Nucleus accumbens (tissue), 56 donors: ENCODE data around the gene UBR3.

ENCODE experiments used
- DNase-seq, 56 donors: peaks; one replicate each; lab custom pipeline; 2025; lab: John Stamatoyannopoulos, UW

Gene UBR3

GRCh38 chr2:170030040-170030439 is 202.8 kb downstream of the UBR3 start:
- no peak for DNase-seq

- DNase-seq, result no peak
Observed at GRCh38 chr2:170031288-170031687, 204.0 kb downstream of the UBR3 start.

GRCh38 chr2:170034596-170034995 is 207.3 kb downstream of the UBR3 start:
- no peak for DNase-seq

- DNase-seq, result no peak
Observed at GRCh38 chr2:170038734-170039133, 211.5 kb downstream of the UBR3 start.

DNA sequence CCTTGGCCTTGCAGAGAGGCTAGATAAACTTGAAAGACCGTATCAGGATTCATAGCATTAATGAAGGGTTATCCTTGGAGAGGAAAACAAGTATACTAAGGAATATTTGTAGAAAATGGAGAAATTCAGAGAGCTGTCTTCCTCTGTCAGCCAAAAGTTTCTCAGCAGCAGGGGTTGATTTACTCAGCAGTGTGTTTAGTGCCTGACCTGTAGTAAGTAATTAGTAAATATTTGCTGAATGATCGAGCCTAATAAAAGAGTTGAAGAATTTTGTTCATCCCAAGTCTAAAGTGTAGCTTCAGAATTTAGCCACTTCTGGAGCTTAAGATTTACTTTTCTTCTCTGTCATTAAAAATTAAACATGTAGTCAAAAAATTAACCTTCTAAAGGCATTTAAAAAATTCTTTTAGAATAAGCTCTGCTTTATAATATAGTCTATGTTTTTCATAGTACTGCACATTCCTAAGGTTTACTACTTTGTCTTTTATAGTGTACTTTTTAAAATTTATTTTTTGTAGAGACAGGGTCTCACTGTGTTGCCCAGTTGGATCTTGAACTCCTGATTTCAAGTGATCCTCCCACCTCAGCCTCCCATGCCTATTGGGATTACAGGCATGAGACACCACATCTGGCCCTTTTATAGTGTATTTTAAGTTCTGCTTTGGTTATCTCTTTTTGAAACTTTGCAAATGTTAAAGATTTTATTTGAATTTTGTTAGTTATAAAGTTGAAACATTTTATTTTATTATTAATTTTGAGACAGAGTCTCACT is 212.3 kb downstream of the UBR3 start:
- no peak for DNase-seq

- no peak for DNase-seq
Observed at GRCh38 chr2:170044751-170045478, 217.7 kb downstream of the UBR3 start.

DNA sequence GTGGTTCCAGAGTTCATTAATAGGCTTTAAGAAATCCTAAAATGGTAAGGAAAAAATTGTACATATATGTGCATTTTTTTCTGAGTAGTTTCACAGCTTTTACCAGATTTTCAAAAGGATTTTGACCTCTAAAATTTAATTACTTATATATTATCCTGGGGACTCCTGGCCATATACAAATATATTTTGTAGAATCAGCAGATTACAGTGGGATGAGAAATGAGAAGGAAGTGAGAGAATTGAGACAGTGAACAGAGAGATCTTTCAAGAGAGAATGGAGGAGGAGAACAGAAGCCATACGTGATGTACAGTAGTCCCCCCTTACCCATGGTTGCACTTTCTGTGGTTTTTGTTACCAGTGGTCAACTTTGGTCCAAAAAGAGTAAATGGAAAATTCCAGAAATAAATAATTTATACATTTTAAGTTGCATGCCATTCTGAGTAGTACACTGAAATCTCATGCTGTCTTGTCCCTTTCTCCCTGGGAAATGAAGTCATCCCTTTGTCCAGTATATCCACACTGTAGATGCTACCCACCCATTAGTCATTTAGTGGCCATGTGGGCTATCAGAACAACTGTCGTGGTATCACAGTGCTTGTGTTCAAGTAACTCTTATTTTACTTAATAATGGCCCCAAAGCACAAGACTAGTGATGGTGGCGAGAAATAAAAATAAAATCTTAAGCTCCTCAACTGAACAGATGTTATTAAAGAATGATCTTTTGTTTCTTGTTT is 220.2 kb downstream of the UBR3 start:
- DNase-seq, result no peak

DNA sequence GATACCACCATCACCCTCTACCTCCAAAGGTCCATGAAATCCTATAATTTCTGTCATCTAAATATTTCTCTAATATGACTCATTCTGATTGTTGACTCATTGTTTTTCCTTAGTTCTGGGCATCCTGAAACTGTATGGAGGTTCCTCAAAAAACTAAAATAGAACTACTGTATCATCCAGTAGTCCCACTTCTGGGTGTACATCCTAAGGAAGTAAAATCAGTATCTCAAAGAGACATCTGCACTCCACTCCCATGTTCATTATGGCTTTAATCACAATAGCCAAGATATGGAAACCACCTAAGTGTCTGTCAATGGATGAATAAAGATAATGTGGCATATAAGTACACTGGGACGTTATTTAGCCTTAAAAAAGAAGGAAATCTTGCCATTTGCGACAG is 224.9 kb downstream of the UBR3 start:
- DNase-seq, result no peak

DNA sequence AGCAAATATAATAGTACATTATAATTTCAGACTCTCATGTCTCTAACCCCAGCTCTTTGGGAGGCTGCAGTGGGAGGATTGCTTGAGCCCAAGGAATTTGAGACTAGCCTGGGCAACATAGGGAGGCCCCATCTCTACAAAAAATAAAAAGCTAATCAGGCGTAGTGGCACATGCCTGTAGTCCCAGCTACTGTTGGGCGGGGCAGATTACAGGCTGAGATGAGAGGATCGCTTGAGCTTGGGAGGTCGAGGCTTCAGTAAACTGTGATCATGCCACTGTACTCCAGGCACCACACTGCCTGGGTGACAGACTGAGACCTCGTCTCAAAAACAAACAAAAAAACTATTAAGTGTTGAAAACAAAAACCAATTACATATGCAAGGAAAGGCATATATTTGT is 227.7 kb downstream of the UBR3 start:
- no peak for DNase-seq

DNA sequence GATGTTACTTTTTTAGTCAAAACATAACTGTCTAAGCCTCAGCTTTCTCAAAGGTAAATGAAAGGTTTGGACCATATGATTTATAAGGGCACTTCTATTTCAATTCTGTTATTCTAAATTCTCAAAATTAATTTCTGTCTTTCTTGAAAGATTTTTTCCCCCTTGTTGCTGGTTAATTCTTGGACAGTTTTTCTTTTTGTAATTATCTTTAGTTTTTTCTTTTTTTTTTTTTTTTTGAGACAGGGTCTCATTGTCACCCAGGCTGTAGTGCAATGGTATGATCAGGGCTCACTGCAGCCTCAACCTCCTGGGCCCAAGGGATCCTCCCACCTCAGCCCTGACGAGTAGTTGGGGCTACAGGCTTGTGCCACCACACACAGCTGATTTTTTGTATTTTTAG is 229.6 kb downstream of the UBR3 start:
- DNase-seq, result no peak

- no peak for DNase-seq
Observed at GRCh38 chr2:170063456-170064235, 236.4 kb downstream of the UBR3 start.

GRCh38 chr2:170070778-170071177 is 243.5 kb downstream of the UBR3 start:
- DNase-seq, result no peak

DNA sequence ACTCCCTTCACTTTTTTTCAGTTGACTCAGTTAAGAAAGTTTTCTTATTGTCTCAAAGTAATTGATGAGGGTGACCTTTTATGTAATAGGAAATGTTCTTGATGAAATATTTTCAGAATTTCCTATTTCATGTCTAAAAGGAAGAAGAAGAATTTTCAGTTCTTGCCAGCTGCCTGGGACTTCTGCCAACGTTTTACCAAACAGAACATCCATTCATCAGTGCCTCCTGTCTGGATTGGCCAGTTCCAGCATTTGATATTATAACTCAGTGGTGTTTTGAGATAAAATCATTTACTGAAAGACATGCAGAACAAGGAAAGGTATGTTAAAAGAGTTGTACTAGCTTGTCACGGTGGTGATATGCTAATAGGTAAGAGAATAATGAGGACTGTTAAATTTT is 246.0 kb downstream of the UBR3 start:
- DNase-seq, result peak in 43 of 56 donors; percentile 0 to 69 (median 33)

DNA sequence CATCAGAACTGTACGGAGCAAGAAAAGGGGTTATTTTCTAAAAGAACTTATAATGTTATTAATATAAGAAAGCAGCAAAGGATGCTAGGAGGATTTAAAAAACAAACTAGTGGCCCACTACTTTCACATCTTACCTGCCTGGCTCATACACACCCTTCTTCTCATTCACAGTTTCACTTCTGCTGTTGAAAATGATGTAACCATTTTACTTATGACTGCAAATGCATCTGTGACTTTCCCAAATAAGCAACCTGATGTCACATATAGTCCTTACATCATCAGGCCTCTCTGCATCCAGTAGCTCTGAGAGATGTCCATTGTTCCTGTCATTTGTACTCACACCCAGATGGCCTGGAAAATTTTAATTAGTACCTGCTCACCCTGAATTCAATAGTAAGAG is 248.9 kb downstream of the UBR3 start:
- DNase-seq, result no peak

- no peak for DNase-seq
Observed at GRCh38 chr2:170077830-170078569, 250.7 kb downstream of the UBR3 start.

- no peak for DNase-seq
Observed at GRCh38 chr2:170084820-170085491, 257.7 kb downstream of the UBR3 start.

- no peak for DNase-seq
Observed at GRCh38 chr2:170086117-170086688, 258.9 kb downstream of the UBR3 start.

DNA sequence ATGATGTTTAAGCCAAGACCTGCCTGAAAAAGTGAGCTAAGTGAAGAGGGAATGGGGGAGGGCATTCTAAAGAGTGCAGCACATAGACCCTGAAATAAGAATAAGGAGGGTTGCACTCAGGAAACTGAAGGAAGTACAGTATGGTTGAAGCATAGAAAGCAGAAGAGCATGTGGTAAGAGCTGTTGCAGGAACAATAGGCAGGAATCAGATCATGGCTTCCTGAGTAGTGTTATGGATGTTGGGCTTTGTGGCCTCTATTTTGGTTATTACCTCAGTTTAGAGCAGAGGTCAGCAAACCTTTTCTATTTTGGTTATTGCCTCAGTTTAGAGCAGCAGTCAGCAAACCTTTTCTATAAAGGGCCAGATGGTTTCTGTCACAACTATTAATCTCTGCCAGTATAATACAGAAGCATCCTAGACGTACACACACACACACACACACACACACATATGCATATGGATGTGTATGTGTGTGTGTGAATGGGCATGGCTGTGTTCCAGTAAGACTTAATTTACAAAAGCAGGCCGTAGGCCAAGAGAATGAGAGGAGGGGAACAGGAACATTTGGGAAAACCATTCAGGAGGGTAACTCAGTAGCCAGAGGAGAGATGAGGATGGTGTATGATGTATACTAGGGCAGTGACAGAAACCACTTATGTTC is 259.6 kb downstream of the UBR3 start:
- no peak for DNase-seq

DNA sequence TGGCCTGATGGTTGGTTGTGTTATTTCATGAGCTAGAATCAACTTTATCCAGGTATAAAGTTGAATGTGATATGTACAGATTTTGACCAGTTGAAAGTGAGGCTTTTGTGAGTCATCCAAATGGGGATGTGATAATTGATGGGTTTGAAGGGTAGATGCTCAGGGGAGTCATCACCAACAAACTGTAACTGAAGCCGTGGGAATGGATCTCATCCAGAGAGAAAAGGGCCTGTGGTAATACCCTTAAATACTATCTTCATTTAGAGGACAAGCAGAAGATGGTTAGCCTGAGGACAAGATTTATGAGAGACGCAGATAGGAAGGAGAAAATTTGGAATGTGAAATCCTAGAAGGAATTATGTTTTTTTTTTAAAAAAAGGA is 260.1 kb downstream of the UBR3 start:
- no peak for DNase-seq
